Measurements from ENCODE around the gene DLST. TPM values are rescaled to one million over a fixed set of nuclear protein-coding genes. Genes with fewer than 3 reads are reported as not detected.

Gene DLST
- polyA plus RNA-seq, 1 of the 3 experiments (the other 2 are of a cell fraction): 92.3 TPM

- TF ChIP-seq FOSL2 (IDR thresholded peaks at IDR 0.05; ENCODE audit: borderline replicate concordance, low read depth): no peak
These were observed 34.1 kb downstream of the DLST start (continued) for GRCh38 chr14:74915826-74916225.

GRCh38 chr14:74917178-74917543 lies 35.4 kb downstream of the DLST start:
- Histone ChIP-seq H3K9me2 (no peaks in the 10 kb centered on the region), H3F3A (replicated peaks; ENCODE audit: insufficient read depth) (no peaks in the 10 kb centered on the region), H3K4me2 (no peak overlapping the region), H3K9ac (no peak overlapping the region), H3K9me3 (no peaks in the 10 kb centered on the region), H2AFZ (ENCODE audit: low read depth) (no peak overlapping the region), H3K4me3 (ENCODE audit: low read depth in 2 of 2, low read length in 1 of 2) (no peak overlapping the region), H3K27ac (ENCODE audit: low read depth in 2 of 2, low read length in 1 of 2) (no peak overlapping the region), H3K79me2 (ENCODE audit: insufficient read depth) (no peaks in the 10 kb centered on the region), H3K4me1 (ENCODE audit: control insufficient read depth in 1 of 2, insufficient read depth in 2 of 2, low read depth in 1 of 2, low read length in 1 of 2) (no peaks in the 10 kb centered on the region; a peak in 1 of 4 replicates), H4K20me1 (ENCODE audit: insufficient read depth) (no peaks in the 10 kb centered on the region), H3K36me3 (replicated peaks in 1 of 2; ENCODE audit: control insufficient read depth in 1 of 2, insufficient read depth in 2 of 2, low read length in 1 of 2) (no peaks in the 10 kb centered on the region), H3K27me3 (ENCODE audit: insufficient read depth) (no peaks in the 10 kb centered on the region)
- TF ChIP-seq FOXM1 (IDR thresholded peaks at IDR 0.05; ENCODE audit: low read depth) (no peak), MXI1 (IDR thresholded peaks at IDR 0.05; ENCODE audit: low read depth, low read length) (no peak), RFX5 (IDR thresholded peaks at IDR 0.05; ENCODE audit: low read length) (no peak), ELF1 (IDR thresholded peaks at IDR 0.05) (no peak), MEF2A (IDR thresholded peaks at IDR 0.05; ENCODE audit: borderline replicate concordance, low read depth) (no peak), NFIC (IDR thresholded peaks at IDR 0.05; ENCODE audit: borderline replicate concordance) (no peak), TAF1 (IDR thresholded peaks at IDR 0.05; ENCODE audit: borderline replicate concordance, low read depth, low read length) (no peak), JUND (IDR thresholded peaks at IDR 0.05) (no peak), FOXJ3 (CRISPR knock-in tag; IDR thresholded peaks at IDR 0.05) (no peak), PBX3 (IDR thresholded peaks at IDR 0.05) (no peak), SMC3 (IDR thresholded peaks at IDR 0.05; ENCODE audit: low read depth, low read length) (no peak), SIN3A (IDR thresholded peaks at IDR 0.05; ENCODE audit: borderline replicate concordance, low read depth, low read length) (no peak)
- POLR2A ChIA-PET: interaction anchor here (0.6 kb wide), 1 partner anchor 61 kb away, joined by 4 read pairs; no protein-coding TSS in a partner anchor
- WGBS (ENCODE audit: low lambda C conversion rate): 100% methylated on average over 2 of the region's 5 CpGs
- CTCF ChIA-PET: interaction anchor here (0.8 to 2.7 kb wide), 7 partner anchors 9 to 173 kb away, joined by 3 to 16 read pairs (median 5); no protein-coding TSS in a partner anchor
- DNase-seq: no peak

GRCh38 chr14:74917646-74918081 lies 35.9 kb downstream of the DLST start:
- H3K36me3 ChIP-seq (replicated peaks in 1 of 2; ENCODE audit: control insufficient read depth in 1 of 2, insufficient read depth in 2 of 2, low read length in 1 of 2): no peaks in the 10 kb centered on the region
- 89% methylated on average over 9 of the region's 13 CpGs for WGBS (ENCODE audit: low lambda C conversion rate)
- CTCF ChIA-PET: interaction anchor here (0.7 to 2.7 kb wide), 9 partner anchors 8 to 173 kb away, joined by 3 to 16 read pairs (median 4); no protein-coding TSS in a partner anchor
- H3K9me2 ChIP-seq: no peaks in the 10 kb centered on the region
- POLR2A ChIA-PET: no interaction called here
- no peak overlapping the region for H3K9ac ChIP-seq
- H3K4me3 ChIP-seq (ENCODE audit: low read depth in 2 of 2, low read length in 1 of 2): no peak overlapping the region
- H3F3A ChIP-seq (replicated peaks; ENCODE audit: insufficient read depth): no peaks in the 10 kb centered on the region
- no peaks in the 10 kb centered on the region for H4K20me1 ChIP-seq (ENCODE audit: insufficient read depth)
- no peaks in the 10 kb centered on the region; a peak in 1 of 4 replicates for H3K4me1 ChIP-seq (ENCODE audit: control insufficient read depth in 1 of 2, insufficient read depth in 2 of 2, low read depth in 1 of 2, low read length in 1 of 2)
- no peak overlapping the region for H2AFZ ChIP-seq (ENCODE audit: low read depth)
- no peaks in the 10 kb centered on the region for H3K79me2 ChIP-seq (ENCODE audit: insufficient read depth)
- no peak overlapping the region for H3K27ac ChIP-seq (ENCODE audit: low read depth in 2 of 2, low read length in 1 of 2)
- H3K9me3 ChIP-seq: no peaks in the 10 kb centered on the region
- no peak overlapping the region for H3K4me2 ChIP-seq
- DNase-seq: no peak
- H3K27me3 ChIP-seq (ENCODE audit: insufficient read depth): no peaks in the 10 kb centered on the region
- TF ChIP-seq REST (IDR thresholded peaks at IDR 0.05; ENCODE audit: low read depth, low read length): no peak
- no peak for TF ChIP-seq NRF1 (IDR thresholded peaks at IDR 0.05; ENCODE audit: low read depth, low read length)
- no peak for TF ChIP-seq USF2 (IDR thresholded peaks at IDR 0.05; ENCODE audit: borderline replicate concordance, low read depth, low read length)
- TF ChIP-seq MXI1 (IDR thresholded peaks at IDR 0.05; ENCODE audit: low read depth, low read length): no peak
- no peak for TF ChIP-seq PBX3 (IDR thresholded peaks at IDR 0.05)
- no peak for TF ChIP-seq RCOR1 (IDR thresholded peaks at IDR 0.05; ENCODE audit: low read length)
